Right ventricle myocardium superior (tissue), 1 donor: ENCODE data around the gene PTPN21. TPM values are rescaled to one million over a fixed set of nuclear protein-coding genes. Genes with fewer than 3 reads are reported as not detected.
A peak's percentile ranks its signal among the peaks of the same experiment; 100 is the strongest.
"Not testable (repeated sequence)": the region's sequence is repeated elsewhere in the genome, so short reads cannot be mapped to it uniquely, and the experiment has no call there.

Experiments
- ATAC-seq: fragments of 200-7000 bp; cut with Tn5 transposase; one replicate; pipeline ENCODE4 v1.9.1; 2020; ENCODE audit warnings: mild to moderate bottlenecking; ENCODE audit not compliant: poor library complexity
- DNase-seq: peaks from one replicate; pipeline ENCODE4 v3.0.0-alpha.2; 2020
- intact Hi-C: fragments of 100-400 bp; cut with DNase I; formaldehyde crosslinking; loops from one replicate; pipeline ENCODE4 v1.11.2; 2022
- total RNA-seq: library from RNA; stranded (reverse); fragmentation: NEBNext Ultra II Directional; extraction: Animal tissue kit (Norgen Biotek cat#: 25700); gene quantifications from one replicate; pipeline ENCODE4 v1.2.1, GENCODE V29; 2021
- donor health status: DM: no; HTN: yes; CAD: no; lungs with severe emphysema.

PTPN21 gene
- total RNA-seq, 1 donor from 2014 or later = 32.2 TPM

DNA sequence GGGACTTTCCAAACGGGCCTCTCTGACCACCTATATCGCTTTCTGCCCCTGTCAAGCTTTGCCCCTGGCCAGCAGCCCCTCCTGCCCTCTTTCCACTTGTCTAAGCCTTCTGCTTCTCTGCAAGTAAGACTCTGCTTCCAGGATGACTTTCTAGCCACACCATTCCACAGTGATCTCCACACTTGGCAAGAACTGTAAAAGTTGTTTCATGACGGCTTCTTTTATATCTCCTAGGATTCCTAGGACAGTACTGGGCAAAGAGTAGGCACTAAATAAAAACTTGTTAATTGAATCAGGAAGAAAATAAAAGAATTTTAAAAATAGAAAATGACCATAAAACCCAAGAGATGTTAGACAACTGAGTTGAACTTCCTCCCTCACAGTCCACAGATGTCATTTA, 1.8 kb upstream of the PTPN21 start:
- no peak for ATAC-seq
- no peak for DNase-seq
- intact Hi-C loops = no loop called here

- intact Hi-C loops = no loop called here
- ATAC-seq (no peak), DNase-seq (peak; percentile 28)
These were observed 836 bp downstream of the PTPN21 start for GRCh38 chr14:88553886-88554456.

GRCh38 chr14:88552876-88553275, 1.9 kb downstream of the PTPN21 start:
- no peak for ATAC-seq
- DNase-seq = no peak
- intact Hi-C loops = no loop called here

DNA sequence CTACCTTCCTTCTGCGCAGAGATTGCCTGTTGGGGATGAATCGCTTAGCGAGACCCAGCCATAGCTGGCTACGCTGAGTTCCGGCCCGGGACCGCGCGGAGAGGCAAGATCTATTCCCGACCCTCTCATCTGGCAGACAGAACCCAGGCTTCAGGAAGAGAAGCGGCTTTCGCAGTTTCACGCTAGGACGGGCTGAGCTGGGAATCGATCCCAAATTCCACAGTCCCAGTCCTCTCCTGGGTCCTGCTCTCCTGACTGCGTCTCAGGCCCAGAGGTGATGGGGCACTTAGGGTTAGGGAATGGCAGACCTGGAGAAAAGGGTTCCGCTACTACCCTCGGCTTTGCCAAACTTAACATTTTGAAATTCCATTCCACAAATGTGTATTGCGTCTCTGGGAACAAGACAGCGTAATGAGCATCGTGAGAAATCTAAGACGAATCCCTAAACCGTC, 2.8 kb downstream of the PTPN21 start:
- intact Hi-C loops = no loop called here
- DNase-seq (peak; percentile 43), ATAC-seq (peak; percentile 21)

- ATAC-seq (peak; percentile 82), DNase-seq (peak; percentile 85)
- intact Hi-C loops = no loop called here
These were observed 3.5 kb downstream of the PTPN21 start for GRCh38 chr14:88551094-88551870.

DNA sequence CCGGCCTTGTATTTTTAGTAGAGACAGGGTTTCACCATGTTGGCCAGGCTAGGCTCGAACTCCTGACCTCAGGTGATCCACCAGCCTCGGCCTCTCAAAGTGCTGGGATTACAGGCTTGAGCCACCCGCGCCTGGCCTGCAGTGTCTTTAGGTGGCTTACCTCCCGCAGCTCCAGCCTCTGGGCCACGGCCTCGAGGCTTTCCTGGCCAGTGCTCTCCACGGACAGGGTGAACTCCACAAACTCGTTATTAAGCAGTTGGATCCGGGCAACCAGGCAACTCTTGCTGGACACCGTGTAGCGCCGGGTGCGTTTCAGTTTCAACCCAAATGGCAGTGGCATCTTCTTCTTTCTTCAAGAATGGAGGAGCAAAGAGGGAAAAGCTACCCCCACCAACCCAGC, 4.7 kb downstream of the PTPN21 start:
- DNase-seq (no peak), ATAC-seq (no peak)
- intact Hi-C loops = no loop called here

- DNase-seq = no peak
- no peak for ATAC-seq
- intact Hi-C loops = no loop called here
These were observed 7.4 kb downstream of the PTPN21 start for GRCh38 chr14:88547386-88547780.

- ATAC-seq (no peak), DNase-seq (no peak)
- intact Hi-C loops = no loop called here
These were observed 8.0 kb downstream of the PTPN21 start for GRCh38 chr14:88546621-88547385.

- ATAC-seq = no peak
- DNase-seq = no peak
These were observed 9.6 kb downstream of the PTPN21 start for GRCh38 chr14:88545256-88545655.

GRCh38 chr14:88542857-88543795, 11.7 kb downstream of the PTPN21 start:
- ATAC-seq (no peak), DNase-seq (no peak)
- intact Hi-C loops = no loop called here

More at GRCh38 chr14:88545256-88545655, 9.6 kb downstream of the PTPN21 start:
- intact Hi-C loops = no loop called here

GRCh38 chr14:88541324-88541723, 13.5 kb downstream of the PTPN21 start:
- intact Hi-C loops = no loop called here
- no peak for DNase-seq
- no peak for ATAC-seq

- intact Hi-C loops = no loop called here
- no peak for DNase-seq
- peak; percentile 59 for ATAC-seq
These were observed 19.0 kb downstream of the PTPN21 start for GRCh38 chr14:88535813-88536212.

GRCh38 chr14:88535149-88535548, 19.7 kb downstream of the PTPN21 start:
- ATAC-seq = peak; percentile 90
- intact Hi-C loops = no loop called here

DNA sequence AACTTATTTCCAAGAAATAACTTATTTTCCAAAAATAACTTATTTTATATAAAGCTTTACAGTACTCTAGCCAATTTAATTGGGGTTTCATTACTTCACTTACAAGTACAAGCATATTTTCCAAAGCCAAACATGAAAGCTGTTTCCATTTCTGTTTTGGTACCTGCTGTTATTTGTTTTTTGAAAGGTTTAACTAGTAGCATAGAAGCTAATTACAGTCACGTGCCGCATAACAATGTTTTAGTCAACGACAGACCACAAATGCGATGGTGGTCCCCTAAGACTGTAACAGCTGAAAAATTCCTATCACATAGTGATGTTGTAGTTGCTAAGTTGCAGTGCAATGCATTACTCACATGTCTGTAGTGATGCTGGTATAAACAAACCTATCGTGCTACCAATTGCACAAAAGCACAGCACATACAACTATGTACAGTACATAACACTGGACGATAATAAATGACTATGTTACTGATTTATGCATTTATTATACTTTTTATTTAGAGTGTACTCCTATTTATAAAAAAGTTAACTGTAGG, 21.7 kb downstream of the PTPN21 start:
- ATAC-seq (no peak), DNase-seq (no peak)
- intact Hi-C loops = no loop called here

More at GRCh38 chr14:88535149-88535548, 19.7 kb downstream of the PTPN21 start:
- no peak for DNase-seq

DNA sequence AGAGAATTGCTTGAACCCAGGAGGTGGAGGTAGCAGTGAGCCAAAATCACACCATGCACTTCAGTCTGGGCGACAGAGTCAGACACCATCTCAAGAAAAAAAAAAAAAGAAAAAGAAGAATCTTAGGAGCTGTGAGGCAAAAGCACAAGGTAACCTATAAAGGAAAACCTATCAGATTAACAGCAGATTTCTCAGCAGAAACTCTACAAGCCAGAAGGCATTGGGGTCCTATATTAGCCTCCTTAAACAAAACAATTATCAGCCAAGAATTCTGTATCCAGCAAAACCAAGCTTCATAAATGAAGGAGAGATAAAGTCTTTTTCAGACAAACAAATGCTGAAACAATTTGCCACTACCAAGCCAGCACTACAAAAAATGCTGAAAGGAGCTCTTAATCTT, 24.9 kb downstream of the PTPN21 start:
- ATAC-seq, DNase-seq, intact Hi-C loops: not testable (repeated sequence)

DNA sequence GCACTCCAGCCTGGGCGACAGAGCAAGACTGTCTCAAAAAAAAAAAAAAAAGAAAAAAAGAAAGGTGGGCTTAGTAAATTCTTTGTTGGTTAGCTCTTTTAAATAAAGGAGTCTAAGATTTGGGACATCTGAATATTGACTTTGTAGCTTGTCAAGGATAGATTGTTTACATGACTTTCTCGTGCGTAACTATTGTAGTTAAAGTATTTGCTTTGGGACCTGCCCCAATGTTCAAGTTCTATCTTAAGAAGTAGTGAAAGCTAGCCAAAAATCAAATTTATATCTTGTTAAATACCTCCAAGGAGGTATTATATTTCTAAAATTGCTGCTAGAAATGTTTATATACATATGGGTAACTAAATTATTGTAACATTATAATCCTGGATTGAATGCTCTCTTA, 32.4 kb downstream of the PTPN21 start:
- ATAC-seq (no peak), DNase-seq (no peak)
- intact Hi-C loops = no loop called here

DNA sequence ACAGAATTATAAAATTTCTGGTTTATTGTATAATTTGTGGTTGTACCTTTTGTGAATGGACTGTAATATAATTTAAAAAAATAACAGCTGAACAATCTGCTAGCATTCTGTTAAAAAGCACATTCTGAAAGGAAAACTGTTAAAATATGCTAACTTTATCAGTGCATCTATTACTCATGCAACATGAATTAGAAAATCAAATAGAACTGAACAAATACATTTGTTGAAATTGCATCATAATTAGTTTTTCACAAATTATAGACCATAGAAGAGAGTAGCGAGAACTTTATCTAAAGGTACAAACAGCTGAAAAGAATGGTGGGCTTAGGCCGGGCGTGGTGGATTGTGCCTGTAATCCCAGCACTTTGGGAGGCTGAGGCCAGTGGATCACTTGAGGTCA, 33.0 kb downstream of the PTPN21 start:
- ATAC-seq = no peak
- intact Hi-C loops = no loop called here
- no peak for DNase-seq

- intact Hi-C loops = no loop called here
- DNase-seq (no peak), ATAC-seq (no peak)
These were observed 34.9 kb downstream of the PTPN21 start for GRCh38 chr14:88519907-88520306.
